Measurements from ENCODE around the gene RFNG.

RFNG gene

GRCh38 chr17:82012640-82013295 is 38.8 kb downstream of the RFNG start:
- DNase-seq: no peak

GRCh38 chr17:82012261-82012639 is 39.4 kb downstream of the RFNG start:
- DNase-seq: no peak

- no peak for DNase-seq
Measured at GRCh38 chr17:82011617-82012187, 39.9 kb downstream of the RFNG start.

- no peak for DNase-seq
Measured at GRCh38 chr17:82010575-82011525, 40.8 kb downstream of the RFNG start.

GRCh38 chr17:82009413-82009812 is 42.2 kb downstream of the RFNG start:
- DNase-seq: no peak

- DNase-seq: no peak
Measured at GRCh38 chr17:82008941-82009405, 42.6 kb downstream of the RFNG start.

- no peak for DNase-seq
Measured at GRCh38 chr17:82008258-82008940, 43.2 kb downstream of the RFNG start.

GRCh38 chr17:82007495-82008257 is 43.9 kb downstream of the RFNG start:
- no peak for DNase-seq

- no peak for DNase-seq
Measured at GRCh38 chr17:82007228-82007494, 44.5 kb downstream of the RFNG start.

GRCh38 chr17:82006468-82007227 is 45.0 kb downstream of the RFNG start:
- no peak for DNase-seq

- DNase-seq: no peak
Measured at GRCh38 chr17:82005701-82006348, 45.8 kb downstream of the RFNG start.

GRCh38 chr17:82004517-82005455 is 46.8 kb downstream of the RFNG start:
- DNase-seq: no peak

- DNase-seq: no peak
Measured at GRCh38 chr17:82003411-82004381, 47.9 kb downstream of the RFNG start.

- no peak for DNase-seq
Measured at GRCh38 chr17:82001571-82002056, 50.0 kb downstream of the RFNG start.

GRCh38 chr17:82000803-82001570 is 50.6 kb downstream of the RFNG start:
- DNase-seq: no peak

GRCh38 chr17:81999976-82000802 is 51.4 kb downstream of the RFNG start:
- no peak for DNase-seq

GRCh38 chr17:81999587-81999975 is 52.0 kb downstream of the RFNG start:
- no peak for DNase-seq
